Frontal cortex (tissue), 4 donors: ENCODE measurements around the gene DPP10. TPM values are rescaled to one million over a fixed set of nuclear protein-coding genes. Genes with fewer than 3 reads are reported as not detected.
"Not testable (repeated sequence)": the region's sequence is repeated elsewhere in the genome, so short reads cannot be mapped to it uniquely, and the experiment has no call there.

ENCODE experiments used
- DNase-seq, 2 donors: peaks; one replicate each; pipeline ENCODE4 v3.0.0; 2012; ENCODE audit warnings: low spot score in 2 of 2
- FAIRE-seq: peaks from 2 replicates; lab custom pipeline; 2012; peaks lifted over from hg19 to GRCh38; lab: Jason Lieb, UNC
- total RNA-seq: library from RNA; depleted of rRNA; stranded (reverse); fragments of >200 nt; gene quantifications from one replicate; pipeline ENCODE4 v1.2.3, GENCODE V29; 2014
- donor health status: control.
- donor health status: control.
- donor health status: control.

DPP10 gene
- total RNA-seq, 1 donor from 2014 or later, result 74.6 TPM

DNA sequence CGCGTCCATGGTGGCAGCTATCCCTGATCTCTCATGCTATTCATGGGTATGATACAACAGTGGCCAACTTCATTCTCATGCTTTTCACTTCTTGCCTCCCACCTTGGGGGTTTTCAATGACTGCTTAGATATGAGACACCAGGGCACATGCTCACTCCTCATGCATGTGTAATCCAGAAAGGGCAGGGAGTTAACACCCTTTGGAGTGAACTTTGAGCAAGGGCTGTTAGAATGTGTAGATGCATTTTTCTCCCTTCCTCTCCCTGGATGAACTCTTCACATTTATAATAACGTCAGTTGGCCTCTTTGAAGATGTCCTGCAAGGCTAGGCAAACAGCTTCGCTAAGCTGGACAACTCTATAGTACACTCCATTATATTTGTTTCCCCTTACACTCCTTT lies 56.7 kb downstream of the DPP10 start:
- FAIRE-seq (no peak), DNase-seq (no peak)

DNA sequence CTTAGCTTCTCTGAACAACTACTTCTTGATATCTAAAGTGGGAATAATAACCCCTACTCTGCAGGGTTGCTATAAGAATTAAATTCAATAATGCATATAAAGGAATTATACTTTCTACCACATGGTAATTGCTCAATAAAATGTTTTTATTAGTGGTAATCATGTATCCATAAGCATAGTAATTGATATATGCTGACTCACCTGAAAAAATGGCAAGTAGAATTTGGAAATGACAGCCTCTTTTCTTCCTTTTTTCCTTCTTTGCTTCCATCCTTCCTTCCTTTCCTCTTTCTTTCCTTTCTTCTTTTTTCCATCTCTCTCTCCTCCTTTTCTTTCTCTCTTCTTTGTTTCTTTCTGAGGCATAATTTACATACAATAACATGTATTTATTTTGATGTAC lies 65.3 kb downstream of the DPP10 start:
- FAIRE-seq (no peak), DNase-seq (no peak)

DNA sequence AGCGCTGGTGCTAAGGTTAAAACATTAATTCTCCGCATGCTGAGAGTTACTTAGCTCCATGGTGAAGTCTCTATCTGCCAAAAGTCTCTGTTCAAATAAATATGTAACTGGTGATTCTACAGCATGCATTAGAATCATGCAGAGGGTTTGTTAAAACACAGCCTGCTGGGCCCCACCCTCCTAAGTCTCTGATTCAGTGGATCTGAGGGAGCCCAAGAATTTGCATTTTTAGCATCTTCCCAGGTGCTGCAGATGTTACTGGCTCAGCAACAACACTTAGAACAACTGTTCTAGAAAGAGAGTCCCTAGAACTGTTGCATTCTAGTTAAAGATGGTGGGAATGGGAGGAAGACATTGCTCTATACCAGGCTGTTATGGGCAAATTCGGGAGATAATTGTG lies 73.4 kb downstream of the DPP10 start:
- DNase-seq (no peak), FAIRE-seq (no peak)

DNA sequence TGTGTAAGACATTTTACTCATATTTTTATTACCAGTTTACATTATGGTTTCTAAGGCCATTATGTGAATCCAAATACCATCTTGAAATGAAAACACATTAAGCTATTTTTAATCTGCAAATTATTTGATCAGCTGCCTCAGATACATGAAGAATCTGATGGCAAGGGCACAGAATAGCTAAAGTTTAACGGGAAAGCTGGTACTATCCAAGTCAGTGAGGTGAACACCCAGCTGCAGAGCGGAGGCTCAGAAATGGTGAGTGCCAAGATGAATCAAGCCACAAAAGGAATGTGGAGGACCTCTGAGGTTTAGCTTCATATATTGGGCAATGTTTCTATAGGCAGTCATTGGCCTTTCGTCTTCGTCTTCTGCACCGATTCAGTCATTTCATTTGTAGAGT lies 75.1 kb downstream of the DPP10 start:
- no peak for DNase-seq
- FAIRE-seq, result no peak

DNA sequence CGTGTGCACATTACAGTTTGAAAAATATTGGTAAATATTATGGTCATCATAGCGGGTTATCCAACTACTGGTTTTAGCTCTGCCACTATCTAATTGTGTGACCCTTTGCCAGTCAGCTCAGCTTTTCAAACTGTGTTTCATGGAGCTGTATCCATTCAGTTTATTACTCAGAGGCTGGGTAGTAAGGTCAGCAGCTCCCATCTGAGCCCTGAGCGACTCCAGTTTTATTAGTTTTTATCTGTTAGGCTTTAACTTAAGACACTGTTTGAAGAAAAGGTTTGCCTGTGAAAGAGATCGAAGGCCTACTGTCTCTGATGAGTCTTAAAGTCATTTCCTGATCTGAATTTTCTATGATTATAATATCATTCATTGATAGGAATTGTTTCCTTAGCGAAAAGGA lies 76.3 kb downstream of the DPP10 start:
- DNase-seq (no peak), FAIRE-seq (no peak)

DNA sequence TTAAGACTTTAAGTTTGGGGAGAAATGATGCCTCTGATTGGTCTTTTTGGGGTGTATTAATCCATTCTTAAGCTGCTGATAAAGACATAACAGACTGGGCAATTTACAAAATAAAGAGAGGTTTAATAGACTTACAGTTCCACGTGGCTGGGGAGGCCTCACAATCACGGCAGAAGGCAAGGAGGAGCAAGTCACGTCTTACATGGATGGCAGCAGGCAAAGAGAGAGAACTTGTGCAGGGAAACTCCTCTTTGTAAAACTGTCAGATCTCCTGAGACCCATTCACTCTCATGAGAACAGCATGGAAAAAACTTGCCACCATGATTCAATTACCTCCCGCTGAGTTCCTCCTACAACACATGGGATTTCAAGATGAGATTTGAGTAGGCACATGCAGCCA lies 80.2 kb downstream of the DPP10 start:
- FAIRE-seq, DNase-seq: not testable (repeated sequence)

DNA sequence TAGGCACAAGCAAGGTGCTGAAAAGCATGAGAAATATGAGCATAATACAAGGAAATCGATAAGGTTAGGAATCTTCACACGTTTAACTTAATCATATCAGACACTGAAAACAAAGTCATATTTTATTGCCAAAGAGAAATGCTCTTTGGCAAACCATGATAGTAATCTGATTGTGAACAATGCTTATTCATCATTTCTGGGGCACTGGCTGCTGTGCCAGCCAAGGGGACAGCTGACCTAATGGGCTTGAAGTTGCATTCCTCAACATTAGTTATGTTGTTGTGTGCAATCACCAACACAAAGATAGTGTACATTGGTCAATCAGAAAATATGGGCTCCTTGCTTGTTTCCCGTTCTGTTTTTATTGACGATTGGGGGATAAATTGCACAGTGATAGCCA lies 83.5 kb downstream of the DPP10 start:
- no peak for DNase-seq
- no peak for FAIRE-seq

DNA sequence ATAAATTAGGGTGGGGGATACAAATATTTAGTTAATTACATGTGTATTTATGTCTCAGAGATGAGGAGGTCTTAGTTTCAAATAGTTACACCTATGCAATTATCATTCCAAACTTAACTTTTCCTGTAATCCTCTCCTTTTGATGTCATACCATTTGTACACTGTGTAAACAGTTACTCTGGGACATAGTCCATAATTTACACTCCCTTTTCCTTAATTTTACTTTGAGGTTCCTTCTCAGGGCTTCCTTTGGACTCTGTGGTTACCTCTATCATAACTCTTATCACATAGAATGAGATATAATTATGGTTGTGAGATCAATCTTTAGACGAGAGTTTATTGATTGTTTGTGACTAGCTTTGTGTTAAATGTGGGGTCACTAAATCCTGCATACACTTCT lies 84.4 kb downstream of the DPP10 start:
- DNase-seq (no peak), FAIRE-seq (no peak)

DNA sequence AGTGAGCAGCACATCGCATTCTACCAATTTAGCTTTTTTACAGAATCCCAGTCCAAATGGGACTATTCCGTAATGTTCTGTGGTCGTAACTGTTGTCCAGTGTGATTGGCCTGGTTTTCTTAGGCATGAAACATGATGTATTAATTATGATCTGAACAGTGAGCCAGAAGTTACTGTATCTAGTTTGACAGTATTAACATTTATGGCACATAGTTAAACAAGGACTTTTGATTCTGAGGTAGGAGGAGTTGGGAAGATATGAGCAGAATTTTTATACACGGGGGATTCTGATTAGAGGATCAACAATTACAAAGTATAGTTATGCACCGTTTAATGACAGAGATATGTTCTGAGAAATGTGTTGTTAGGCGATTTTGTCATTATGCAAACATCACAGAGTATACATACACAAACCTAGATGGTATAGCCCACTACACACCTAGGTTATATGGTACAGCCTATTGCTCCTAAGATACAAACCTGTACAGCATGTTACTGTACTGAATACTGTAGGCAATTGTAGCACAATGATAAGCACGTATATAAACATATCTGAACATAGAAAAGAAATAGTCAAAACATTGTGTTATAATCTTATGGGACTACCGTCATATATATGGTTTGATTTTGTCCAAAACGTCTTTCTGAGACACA lies 85.0 kb downstream of the DPP10 start:
- FAIRE-seq, result no peak
- no peak for DNase-seq

DNA sequence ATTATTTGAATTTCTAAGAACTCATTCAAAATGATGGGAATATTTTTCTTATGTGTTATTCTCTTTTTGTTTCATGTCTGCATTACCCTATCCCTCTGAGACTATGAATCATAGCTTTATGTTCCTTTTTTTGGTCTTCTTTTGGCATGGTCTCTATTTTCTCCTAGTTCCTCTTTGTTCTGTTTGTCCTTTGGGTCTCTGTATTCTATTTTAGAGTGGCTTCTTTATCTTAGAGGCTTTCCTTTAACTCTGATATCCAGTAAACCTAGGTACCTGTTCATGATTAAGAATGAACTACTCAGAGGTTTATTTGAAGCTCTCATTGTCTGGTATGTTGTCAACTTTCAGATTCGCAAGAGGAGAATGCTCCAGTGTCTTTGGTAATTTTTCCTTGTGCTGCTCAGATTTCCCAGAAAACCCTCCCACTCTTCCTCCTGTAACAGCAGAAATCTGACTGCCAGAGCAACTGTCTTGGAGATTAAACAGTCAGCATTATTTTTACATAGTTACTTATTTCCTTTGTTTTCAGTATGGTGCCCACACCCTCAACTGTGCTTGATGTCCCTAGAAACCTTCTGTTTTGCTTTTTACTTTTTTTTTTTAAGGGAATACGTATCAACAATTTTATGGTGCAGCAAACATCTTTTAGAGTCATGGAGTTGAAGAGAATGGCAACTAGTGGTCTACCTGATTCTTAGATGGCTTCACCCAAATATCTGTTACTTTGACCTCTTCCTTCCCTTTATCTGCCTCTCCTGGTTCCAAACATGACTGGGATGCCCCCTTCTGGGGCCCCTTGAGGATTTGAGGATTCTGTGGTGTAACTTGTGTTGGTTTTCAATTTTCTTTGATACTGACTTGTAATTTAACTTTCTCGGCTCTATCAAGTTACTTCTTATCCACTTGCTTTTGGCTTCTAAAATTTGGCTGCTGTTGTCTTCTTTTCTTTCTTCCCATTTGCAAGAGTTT lies 92.0 kb downstream of the DPP10 start:
- FAIRE-seq (no peak), DNase-seq (no peak)

DNA sequence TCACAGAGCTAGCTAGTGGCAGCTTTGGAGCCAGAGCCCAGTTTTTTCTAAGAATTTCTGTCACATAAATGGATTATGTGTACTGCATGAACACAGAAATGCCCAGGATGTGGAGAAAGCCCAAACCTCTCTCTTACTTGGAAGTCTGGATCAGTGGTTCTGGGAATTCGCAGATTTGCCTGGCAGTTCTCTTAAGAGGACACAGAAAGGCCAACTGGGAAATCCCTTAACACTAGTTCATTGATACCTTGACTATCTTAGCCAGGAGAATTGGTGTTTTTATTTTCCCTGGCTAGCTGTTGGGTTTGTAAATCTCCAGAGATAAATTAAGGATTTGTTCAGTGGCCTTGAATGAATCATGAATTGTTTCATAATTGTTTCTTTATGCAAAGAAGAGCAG lies 95.3 kb downstream of the DPP10 start:
- DNase-seq, result no peak
- no peak for FAIRE-seq

DNA sequence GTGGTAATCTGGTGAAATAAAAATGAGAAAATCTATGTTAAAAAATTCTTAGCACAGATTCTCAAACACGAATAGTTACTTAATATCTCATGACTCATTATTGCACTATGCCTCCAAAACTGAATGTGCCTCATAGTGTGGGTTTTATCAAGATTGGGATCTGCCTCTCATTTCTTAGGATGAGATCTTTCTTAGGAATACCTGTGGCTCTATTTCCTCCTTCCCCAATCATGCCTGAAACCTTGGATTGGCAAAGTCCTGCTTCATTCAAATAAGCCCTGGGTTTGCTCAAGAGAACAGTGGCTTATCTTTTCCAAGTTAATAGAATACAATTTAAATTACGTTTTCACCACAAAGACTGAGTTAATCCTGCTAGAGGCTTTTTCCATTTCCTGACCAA lies 100.3 kb downstream of the DPP10 start:
- no peak for DNase-seq
- no peak for FAIRE-seq

DNA sequence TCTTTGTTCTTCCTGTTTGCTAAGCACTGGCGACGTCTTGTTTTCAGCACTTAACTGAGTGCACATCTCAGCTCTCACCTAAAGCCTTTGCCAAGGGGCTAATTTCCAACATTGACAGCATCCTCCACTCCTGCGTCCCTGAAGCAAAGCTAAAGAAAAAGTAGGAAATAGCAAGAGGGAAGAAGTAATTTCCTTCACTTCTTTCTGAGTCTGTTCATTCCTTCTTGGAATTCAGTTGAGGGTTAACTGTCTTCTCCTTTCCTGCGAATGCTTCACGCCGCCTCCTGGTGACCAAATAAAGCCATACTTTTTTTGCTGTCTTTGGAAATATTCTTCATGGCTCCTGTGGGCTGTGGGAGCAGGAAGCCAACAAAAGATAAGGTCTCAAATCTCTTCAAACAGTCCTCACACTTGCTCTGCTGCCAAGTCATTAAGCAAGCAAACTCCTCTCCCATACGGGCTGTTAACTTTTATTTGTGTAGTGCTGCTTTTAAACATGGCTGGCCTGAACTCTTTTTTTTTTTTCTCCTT lies 100.9 kb downstream of the DPP10 start:
- FAIRE-seq, result no peak
- DNase-seq, result no peak

DNA sequence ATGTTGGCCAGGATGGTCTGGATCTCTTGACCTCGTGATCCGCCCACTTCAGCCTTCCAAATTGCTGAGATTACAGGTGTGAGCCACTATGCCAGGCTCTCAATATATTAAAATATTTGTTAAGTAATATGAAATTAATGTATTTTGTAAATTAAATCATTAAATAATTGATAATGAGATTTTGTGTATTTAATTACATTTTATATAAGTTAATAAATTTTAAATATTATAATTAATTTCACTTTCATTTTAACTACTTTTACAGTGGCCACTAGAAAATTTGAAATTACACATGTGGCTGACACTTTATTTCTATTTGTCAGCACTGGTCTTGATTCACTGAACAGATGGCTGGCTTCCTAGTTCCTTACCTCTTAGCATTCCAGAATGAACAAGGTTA lies 102.6 kb downstream of the DPP10 start:
- DNase-seq, result no peak
- peak; percentile 74 for FAIRE-seq

DNA sequence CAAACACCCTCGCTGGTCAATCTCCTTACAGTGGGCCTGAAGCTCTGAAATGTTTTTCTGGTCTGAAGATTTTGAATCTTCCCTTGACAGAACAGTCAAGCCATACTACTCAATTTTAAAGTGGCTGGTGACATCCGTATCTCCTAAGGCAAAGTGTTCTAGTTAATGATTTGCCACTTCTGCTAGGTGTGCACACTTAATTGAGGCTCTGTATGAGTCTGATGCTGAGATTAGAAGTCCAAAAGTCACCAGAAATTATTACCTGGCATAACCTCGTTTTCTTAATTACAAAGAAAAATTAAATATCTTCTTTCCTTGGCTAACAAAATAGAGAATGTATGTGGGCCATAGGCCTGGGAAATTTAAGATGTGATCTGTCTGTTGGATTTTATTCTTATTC lies 104.1 kb downstream of the DPP10 start:
- FAIRE-seq (no peak), DNase-seq (no peak)

DNA sequence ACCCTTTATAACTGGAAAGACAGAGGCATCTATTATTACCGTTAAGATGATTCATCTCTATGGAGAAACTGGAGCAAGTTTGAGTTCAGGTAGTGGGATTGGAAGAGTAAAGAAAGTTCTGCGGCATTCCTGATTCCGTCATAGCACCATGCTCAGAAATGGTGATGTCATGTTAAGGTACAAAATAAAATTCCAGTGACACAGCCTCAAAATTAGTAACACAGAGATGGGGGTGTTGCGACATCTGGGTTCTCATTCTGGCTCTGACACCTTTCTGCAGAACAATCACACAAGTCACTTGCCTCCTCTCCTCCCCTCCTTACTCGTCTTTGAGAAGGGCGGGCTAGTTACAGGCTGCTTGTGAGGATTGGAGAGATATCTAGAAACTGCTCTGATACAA lies 105.7 kb downstream of the DPP10 start:
- no peak for FAIRE-seq

DNA sequence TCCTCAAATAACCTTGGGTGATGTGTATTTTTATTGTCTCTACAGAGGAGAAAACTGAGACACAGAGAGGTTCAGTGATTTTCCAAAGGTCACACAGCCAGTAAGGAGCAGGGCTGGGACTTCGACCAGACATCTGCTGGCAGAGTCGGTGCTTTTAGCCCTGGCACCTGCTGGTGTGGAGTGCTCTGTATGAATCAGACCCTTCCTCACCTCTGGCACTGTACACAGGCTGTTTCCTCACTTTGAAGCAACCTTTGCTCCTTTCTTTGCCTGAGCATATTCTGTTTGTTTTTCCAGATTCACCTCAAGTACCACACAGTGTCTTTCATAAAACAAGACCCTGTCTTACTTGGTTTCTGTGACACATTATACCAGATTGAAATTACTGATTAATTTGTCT lies 107.9 kb downstream of the DPP10 start:
- no peak for DNase-seq
- FAIRE-seq, result no peak

More for the DNA sequence above, 105.7 kb downstream of the DPP10 start:
- DNase-seq, result no peak

DNA sequence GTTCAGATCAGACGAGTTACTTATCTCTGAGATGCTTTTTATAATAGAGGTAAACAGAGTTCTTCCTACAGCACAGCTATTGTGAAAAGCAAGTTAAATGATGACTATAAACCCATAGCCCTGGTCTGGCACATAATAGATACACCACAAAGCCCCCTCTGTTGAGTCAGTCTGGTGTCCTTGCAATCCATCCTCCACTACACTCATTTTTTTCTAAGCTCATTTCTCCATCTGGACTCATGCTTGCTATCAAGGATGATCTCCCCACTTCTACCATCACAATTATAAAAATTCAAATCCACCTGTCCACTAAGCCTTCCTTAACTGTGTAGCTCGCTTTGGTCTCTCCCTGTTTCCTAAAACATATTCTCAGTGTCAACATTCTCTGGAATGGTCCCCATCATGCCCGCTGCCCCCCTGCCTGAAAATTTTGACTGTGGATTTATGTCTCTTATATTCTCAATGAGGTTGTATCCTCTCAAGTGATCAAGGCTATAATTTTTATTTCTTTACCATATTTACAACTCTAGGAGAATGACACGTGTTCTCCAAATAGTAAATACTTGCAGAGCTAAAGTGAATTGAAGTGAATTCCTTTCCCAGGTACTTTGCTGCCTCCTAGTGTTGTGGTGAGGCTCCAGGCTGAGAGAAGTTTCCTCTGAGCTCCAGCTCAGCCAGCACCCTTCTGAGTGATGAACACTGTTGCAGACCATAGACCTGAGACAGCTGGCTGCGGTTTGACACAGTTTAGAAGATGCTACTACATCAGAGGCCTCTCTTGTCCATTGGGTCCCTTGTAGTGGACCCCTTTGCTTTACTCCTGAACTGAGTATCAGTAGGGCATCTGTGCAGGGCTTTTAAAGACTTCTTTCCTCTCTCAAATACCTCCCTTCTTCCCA lies 108.7 kb downstream of the DPP10 start:
- no peak for FAIRE-seq
- DNase-seq, result peak in 1 of 2 donors; percentile 43

DNA sequence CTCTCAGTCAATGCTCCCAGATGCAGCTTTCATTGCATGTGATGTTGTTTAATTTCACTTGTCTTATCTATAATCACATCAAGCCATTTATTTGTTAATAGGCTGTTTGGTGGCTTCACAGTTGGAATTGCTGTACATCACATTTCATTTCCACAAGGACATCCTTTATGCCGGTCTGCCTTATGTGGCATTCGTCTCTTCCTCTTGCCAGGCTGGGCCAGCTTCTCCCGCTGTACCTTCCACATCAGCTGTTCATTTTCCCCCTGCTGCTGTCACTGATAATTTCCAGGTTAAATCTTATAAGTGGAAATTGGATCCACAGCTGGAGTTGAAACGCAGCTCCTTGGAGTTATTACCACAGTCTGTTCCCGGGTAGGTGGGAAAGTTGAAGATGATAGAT lies 110.6 kb downstream of the DPP10 start:
- no peak for DNase-seq
- no peak for FAIRE-seq

DNA sequence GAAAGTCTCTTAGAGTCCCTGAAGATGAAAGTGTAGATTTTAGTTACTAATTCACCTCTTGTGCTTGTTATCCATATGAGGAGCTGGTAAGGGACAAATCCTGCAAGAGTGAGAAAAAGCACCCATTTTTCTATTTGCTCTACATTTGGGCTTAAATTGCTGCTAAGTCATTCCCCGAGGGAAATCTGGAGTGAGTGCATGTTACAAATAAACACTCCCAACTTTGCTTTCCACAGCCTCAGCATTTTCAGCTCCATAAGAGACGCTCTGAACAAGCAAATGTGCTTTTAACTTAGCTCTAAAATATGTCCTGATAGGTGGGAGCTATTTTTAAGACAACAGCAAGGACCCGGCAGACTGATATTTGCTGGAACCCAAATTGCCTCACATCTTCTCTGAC lies 126.7 kb downstream of the DPP10 start:
- FAIRE-seq, result no peak
- no peak for DNase-seq
